Stimulated activated naive CD4-positive, alpha-beta T cell (primary cell): ENCODE measurements around the gene ZRANB2.

ENCODE experiments used
- DNase-seq, 6 experiments: peaks; one replicate each; lab custom pipeline; 2025; lab: John Stamatoyannopoulos, UW

Gene ZRANB2

GRCh38 chr1:71080739-71081696, at the start of gene ZRANB2:
Gene ZRANB2, minus strand, starts transcription at chr1:71081035. Its CDS starts 40 bp downstream, at chr1:71080995.
- peak; percentile 82 to 98 (median 92) for DNase-seq

- no peak for DNase-seq
Observed at GRCh38 chr1:71128060-71128459, 47.2 kb upstream of the ZRANB2 start.

GRCh38 chr1:71118086-71118485, 37.3 kb upstream of the ZRANB2 start:
- no peak for DNase-seq

- no peak for DNase-seq
Observed at GRCh38 chr1:71116729-71117128, 35.9 kb upstream of the ZRANB2 start.

- DNase-seq, result no peak
Observed at GRCh38 chr1:71106658-71107322, 26.0 kb upstream of the ZRANB2 start.

- DNase-seq, result no peak
Observed at GRCh38 chr1:71104417-71104816, 23.6 kb upstream of the ZRANB2 start.

GRCh38 chr1:71101839-71102376, 21.1 kb upstream of the ZRANB2 start:
- no peak for DNase-seq

GRCh38 chr1:71097428-71097827, 16.6 kb upstream of the ZRANB2 start:
- DNase-seq, result no peak

GRCh38 chr1:71094913-71095312, 14.1 kb upstream of the ZRANB2 start:
- no peak for DNase-seq

GRCh38 chr1:71093938-71094337, 13.1 kb upstream of the ZRANB2 start:
- DNase-seq, result no peak

- DNase-seq, result no peak
Observed at GRCh38 chr1:71089536-71090270, 8.9 kb upstream of the ZRANB2 start.

- DNase-seq, result no peak
Observed at GRCh38 chr1:71088645-71089287, 7.9 kb upstream of the ZRANB2 start.

GRCh38 chr1:71087713-71088112, 6.9 kb upstream of the ZRANB2 start:
- DNase-seq, result no peak

GRCh38 chr1:71087060-71087459, 6.2 kb upstream of the ZRANB2 start:
- no peak for DNase-seq

GRCh38 chr1:71086331-71086730, 5.5 kb upstream of the ZRANB2 start:
- DNase-seq, result no peak

GRCh38 chr1:71083271-71083670, 2.4 kb upstream of the ZRANB2 start:
- DNase-seq, result no peak

- DNase-seq, result peak in 1 of 6 experiments; percentile 17
Observed at GRCh38 chr1:71081697-71082080, 854 bp upstream of the ZRANB2 start.

- peak in 2 of 6 experiments; percentile 13 to 37 for DNase-seq
Observed at GRCh38 chr1:71080230-71080738, 551 bp downstream of the ZRANB2 start.

GRCh38 chr1:71074681-71075080, 6.2 kb downstream of the ZRANB2 start:
- no peak for DNase-seq

GRCh38 chr1:71072273-71072672, 8.6 kb downstream of the ZRANB2 start:
- DNase-seq, result no peak

GRCh38 chr1:71071720-71072119, 9.1 kb downstream of the ZRANB2 start:
- DNase-seq, result no peak
